Measurements from ENCODE around the gene IL1RN.

The IL1RN gene

GRCh38 chr2:113167962-113168340 lies 40.6 kb downstream of the IL1RN start:
- no peaks in the 10 kb centered on the region for H4K20me1 ChIP-seq (ENCODE audit: insufficient read depth, low read length)
- no peak for TF ChIP-seq EZH2 (optimal IDR thresholded peaks at IDR 0.05; ENCODE audit: low read depth, low read length)
- TF ChIP-seq, protein P1, sequence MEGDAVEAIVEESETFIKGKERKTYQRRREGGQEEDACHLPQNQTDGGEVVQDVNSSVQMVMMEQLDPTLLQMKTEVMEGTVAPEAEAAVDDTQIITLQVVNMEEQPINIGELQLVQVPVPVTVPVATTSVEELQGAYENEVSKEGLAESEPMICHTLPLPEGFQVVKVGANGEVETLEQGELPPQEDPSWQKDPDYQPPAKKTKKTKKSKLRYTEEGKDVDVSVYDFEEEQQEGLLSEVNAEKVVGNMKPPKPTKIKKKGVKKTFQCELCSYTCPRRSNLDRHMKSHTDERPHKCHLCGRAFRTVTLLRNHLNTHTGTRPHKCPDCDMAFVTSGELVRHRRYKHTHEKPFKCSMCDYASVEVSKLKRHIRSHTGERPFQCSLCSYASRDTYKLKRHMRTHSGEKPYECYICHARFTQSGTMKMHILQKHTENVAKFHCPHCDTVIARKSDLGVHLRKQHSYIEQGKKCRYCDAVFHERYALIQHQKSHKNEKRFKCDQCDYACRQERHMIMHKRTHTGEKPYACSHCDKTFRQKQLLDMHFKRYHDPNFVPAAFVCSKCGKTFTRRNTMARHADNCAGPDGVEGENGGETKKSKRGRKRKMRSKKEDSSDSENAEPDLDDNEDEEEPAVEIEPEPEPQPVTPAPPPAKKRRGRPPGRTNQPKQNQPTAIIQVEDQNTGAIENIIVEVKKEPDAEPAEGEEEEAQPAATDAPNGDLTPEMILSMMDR (IDR thresholded peaks at IDR 0.05; ENCODE audit: low read length) = no peak
- no peak for TF ChIP-seq EZH2phosphoT487 (IDR thresholded peaks at IDR 0.05; ENCODE audit: low read length)
- DNase-seq = no peak
- H3F3A ChIP-seq (ENCODE audit: insufficient read depth, low read length) = no peaks in the 10 kb centered on the region
- H3K4me3 ChIP-seq (ENCODE audit: low read length) = no peak overlapping the region
- H3K9me3 ChIP-seq (replicated peaks; ENCODE audit: insufficient read depth, low read length) = no peaks in the 10 kb centered on the region
- H3K27ac ChIP-seq (ENCODE audit: low read length) = no peak overlapping the region
- H3K9ac ChIP-seq (ENCODE audit: low read length) = no peak overlapping the region
- H2AFZ ChIP-seq (ENCODE audit: low read length) = no peak overlapping the region
- H3K27me3 ChIP-seq (replicated peaks; ENCODE audit: insufficient read depth, low read length) = no peaks in the 10 kb centered on the region
- H3K4me1 ChIP-seq (ENCODE audit: low read length) = peaks cover 2% of the 10 kb centered on the region
- H3K4me2 ChIP-seq (ENCODE audit: low read depth, low read length) = no peak overlapping the region
- H3K9me2 ChIP-seq (replicated peaks; ENCODE audit: insufficient read depth, low read length) = no peaks in the 10 kb centered on the region
- H3K79me2 ChIP-seq (ENCODE audit: low read length) = no peaks in the 10 kb centered on the region
- H3K36me3 ChIP-seq (replicated peaks; ENCODE audit: insufficient read depth, low read length) = no peaks in the 10 kb centered on the region

DNA sequence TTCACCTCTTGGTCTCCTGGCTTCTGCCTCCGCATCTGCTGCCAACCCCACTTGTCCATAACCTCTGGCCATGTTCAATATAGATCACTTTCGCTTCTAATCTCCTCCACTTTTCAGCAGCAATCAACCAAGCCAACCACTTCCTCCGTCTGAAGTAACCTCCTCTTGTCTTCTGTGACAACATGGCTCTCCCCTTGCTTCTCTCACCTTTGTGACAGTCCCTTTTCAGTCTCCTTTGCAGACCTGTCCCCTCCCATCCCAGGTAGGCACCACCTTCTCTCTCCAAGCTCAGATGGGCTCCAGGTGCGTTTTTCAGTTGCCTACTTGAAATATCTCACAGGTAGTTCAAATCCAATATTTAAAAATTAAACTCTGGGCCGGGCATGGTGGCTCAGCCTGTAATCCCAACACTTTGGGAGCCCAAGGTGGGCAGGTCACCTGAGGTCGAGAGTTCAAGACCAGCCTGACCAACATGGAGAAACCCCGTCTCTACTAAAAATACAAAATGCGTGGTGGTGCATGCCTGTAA lies 41.7 kb downstream of the IL1RN start:
- Histone ChIP-seq H3K4me2 (ENCODE audit: low read depth, low read length) (no peak overlapping the region), H3K27me3 (replicated peaks; ENCODE audit: insufficient read depth, low read length) (no peaks in the 10 kb centered on the region), H3K4me1 (ENCODE audit: low read length) (peaks cover 9% of the 10 kb centered on the region), H3K4me3 (ENCODE audit: low read length) (no peak overlapping the region), H4K20me1 (ENCODE audit: insufficient read depth, low read length) (no peaks in the 10 kb centered on the region), H3K9ac (ENCODE audit: low read length) (no peak overlapping the region), H3K36me3 (replicated peaks; ENCODE audit: insufficient read depth, low read length) (no peaks in the 10 kb centered on the region), H2AFZ (ENCODE audit: low read length) (no peak overlapping the region), H3K9me2 (replicated peaks; ENCODE audit: insufficient read depth, low read length) (no peaks in the 10 kb centered on the region), H3K9me3 (replicated peaks; ENCODE audit: insufficient read depth, low read length) (no peaks in the 10 kb centered on the region), H3F3A (ENCODE audit: insufficient read depth, low read length) (peaks cover 5% of the 10 kb centered on the region; the same call in 1 of the 2 replicates), H3K79me2 (ENCODE audit: low read length) (peaks cover 3% of the 10 kb centered on the region), H3K27ac (ENCODE audit: low read length) (no peak overlapping the region)
- DNase-seq = no peak
- no peak for TF ChIP-seq EZH2phosphoT487 (IDR thresholded peaks at IDR 0.05; ENCODE audit: low read length)
- TF ChIP-seq, protein P1 (IDR thresholded peaks at IDR 0.05; ENCODE audit: low read length) = no peak
- no peak for TF ChIP-seq EZH2 (optimal IDR thresholded peaks at IDR 0.05; ENCODE audit: low read depth, low read length)

DNA sequence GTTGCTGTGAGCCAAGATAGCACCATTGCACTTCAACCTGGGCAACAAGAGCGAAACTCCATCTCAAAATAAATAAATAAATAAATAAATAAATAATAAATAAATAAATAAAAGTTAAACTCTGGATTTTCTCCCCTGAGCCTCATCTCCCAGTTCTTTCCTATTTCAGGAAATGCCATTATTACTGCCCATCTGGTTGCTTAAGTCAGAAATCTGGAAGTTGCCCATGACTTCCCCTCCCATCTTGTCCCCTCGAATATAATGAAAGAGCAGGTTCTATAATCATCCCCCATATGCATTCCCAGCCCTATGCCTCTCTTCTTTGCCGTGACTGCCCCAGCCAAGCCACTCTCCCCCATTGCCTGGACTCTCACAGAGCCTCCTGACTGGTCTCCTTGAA lies 42.2 kb downstream of the IL1RN start:
- Histone ChIP-seq H3K79me2 (ENCODE audit: low read length) (peaks cover 8% of the 10 kb centered on the region), H3K9ac (ENCODE audit: low read length) (no peak overlapping the region), H3K9me2 (replicated peaks; ENCODE audit: insufficient read depth, low read length) (no peaks in the 10 kb centered on the region), H3K27me3 (replicated peaks; ENCODE audit: insufficient read depth, low read length) (no peaks in the 10 kb centered on the region), H3K27ac (ENCODE audit: low read length) (no peak overlapping the region), H2AFZ (ENCODE audit: low read length) (no peak overlapping the region), H3K9me3 (replicated peaks; ENCODE audit: insufficient read depth, low read length) (no peaks in the 10 kb centered on the region), H4K20me1 (ENCODE audit: insufficient read depth, low read length) (no peaks in the 10 kb centered on the region), H3K4me3 (ENCODE audit: low read length) (no peak overlapping the region), H3K4me1 (ENCODE audit: low read length) (peaks cover 9% of the 10 kb centered on the region), H3F3A (ENCODE audit: insufficient read depth, low read length) (peaks cover 9% of the 10 kb centered on the region; the same call in 1 of the 2 replicates), H3K36me3 (replicated peaks; ENCODE audit: insufficient read depth, low read length) (no peaks in the 10 kb centered on the region), H3K4me2 (ENCODE audit: low read depth, low read length) (no peak overlapping the region)
- no peak for DNase-seq
- TF ChIP-seq EZH2 (optimal IDR thresholded peaks at IDR 0.05; ENCODE audit: low read depth, low read length) (no peak), EZH2phosphoT487 (IDR thresholded peaks at IDR 0.05; ENCODE audit: low read length) (no peak)
- TF ChIP-seq, protein P1 (IDR thresholded peaks at IDR 0.05; ENCODE audit: low read length) = no peak
